Kidney tubule cell (primary cell): ENCODE results near the gene KDM7A.

Source experiments
- DNase-seq: peaks from one replicate; pipeline ENCODE4 v3.0.0-alpha.2; 2018; ENCODE audit warnings: low spot score

KDM7A gene

DNA sequence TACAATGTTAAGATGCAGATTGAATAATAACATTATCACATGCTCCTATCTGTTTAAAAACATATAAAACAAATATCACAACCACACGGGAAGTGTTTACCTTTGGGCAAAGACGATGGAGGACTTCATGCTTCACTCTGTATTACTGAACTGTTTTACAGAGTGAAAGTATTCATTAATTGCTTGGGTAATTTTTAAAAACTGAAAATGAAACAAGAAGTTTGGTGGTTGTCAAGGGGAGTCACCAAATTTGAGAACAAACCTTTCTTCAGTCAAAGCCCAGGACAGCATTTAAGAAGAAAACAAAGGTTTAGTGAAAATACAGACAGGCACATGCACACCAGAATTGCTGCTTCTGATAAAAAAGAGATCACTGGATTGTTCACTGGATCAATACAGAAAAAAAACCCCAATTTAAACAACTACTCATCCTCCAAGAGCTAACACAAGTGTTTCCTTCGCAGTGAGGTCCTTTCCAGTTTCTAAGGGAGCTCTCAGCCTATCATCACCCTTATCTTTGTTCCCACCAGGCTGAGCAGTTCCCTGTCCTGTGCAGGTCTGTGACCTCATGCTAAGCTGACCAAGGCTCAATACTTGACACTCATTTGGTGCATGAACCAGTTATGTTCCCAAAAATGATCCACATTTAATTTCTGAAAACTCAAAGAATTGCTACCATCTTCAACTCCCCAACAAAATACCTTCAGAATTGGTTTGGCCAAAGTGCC lies 122.8 kb downstream of the KDM7A start:
- DNase-seq, result no peak

- DNase-seq, result no peak
These were observed 125.0 kb downstream of the KDM7A start for GRCh38 chr7:140051820-140052219.

GRCh38 chr7:140050100-140050499 lies 126.7 kb downstream of the KDM7A start:
- no peak for DNase-seq

DNA sequence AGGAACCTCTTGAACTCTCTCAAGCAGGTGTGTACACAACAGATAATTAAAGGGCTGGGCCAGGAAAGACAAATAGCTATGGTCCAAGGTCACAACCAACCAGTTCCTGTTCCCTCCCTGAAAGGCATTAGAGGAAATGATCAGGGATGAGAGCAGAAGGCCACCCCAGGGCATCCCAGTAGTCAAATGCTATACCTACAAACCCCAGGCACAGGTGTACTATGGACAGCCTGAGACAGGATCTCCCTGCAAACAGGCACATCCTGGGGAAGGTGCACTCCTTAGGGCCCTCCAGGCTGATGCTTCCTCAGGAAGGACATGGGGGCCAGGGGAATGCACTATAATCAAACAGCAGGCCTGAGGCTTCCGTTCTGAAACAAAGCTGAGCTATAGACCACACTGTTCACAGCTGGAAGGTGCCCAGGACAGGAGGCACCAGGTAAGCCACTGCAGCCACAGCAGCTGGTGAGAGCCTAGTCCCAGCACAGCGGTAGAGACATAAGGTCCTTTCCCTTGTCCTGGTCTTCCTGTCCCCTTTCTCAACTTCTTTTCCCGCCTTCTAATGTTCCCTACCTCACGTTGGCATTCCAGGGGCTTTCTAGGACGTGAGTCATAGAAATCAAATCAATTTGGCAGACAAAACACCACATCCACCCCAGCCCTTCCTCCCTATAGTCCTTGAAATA lies 127.3 kb downstream of the KDM7A start:
- DNase-seq, result no peak

DNA sequence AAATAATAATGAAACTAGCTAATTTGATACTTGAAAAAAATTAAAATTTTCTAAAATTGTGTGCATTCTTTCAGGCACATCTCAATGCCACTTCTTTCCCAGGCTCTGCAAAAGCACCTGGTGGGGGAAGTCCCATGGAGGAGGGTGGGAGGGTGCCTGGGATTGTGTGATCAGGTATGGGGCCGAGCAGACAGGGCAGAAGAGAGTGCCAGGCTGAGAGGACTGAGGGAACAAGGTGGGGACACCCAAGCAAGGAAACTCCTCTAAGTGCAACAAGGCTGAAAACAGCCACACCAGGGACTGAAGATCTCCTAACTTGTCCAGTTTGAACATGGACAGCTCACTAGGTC lies 127.8 kb downstream of the KDM7A start:
- no peak for DNase-seq

DNA sequence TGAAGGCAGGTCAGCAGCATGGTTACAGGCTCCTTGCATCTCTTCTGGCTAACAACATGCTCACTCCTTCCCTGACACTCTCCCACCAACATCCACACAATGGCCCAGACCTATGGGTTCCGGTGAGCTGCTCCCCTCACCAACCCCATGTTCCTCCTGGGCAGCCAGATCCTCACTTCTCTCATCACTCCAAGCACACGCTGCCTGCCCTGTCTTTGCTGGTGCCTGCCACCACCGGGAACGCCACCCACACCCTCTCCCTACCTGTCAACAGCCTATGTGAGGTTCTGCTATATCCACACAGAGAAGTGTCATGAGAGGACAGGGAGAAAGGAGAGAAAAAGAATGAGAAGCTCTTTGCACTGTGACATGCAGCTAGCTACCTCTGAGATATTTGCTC lies 128.6 kb downstream of the KDM7A start:
- no peak for DNase-seq

- DNase-seq, result no peak
These were observed 129.6 kb downstream of the KDM7A start for GRCh38 chr7:140047197-140047596.

DNA sequence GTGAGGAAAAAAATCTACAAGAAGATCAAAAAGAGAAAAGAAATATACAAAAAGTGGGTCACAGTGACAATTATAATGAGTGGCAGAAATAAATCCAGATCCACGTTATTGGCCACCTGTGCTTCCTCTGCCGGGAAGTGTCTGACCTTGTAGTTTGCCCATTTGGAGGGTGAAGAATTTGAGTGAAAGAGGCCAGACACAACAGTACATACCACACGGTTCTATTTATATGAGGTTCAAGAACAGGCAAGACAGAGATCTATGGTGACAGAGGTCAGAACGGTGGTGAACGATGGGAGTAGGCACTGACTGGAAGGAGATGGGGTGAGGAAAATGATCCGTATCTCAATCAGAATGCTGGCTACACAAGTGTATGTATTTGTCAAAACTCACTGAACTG lies 131.1 kb downstream of the KDM7A start:
- no peak for DNase-seq

GRCh38 chr7:140044251-140044650 lies 132.5 kb downstream of the KDM7A start:
- no peak for DNase-seq

DNA sequence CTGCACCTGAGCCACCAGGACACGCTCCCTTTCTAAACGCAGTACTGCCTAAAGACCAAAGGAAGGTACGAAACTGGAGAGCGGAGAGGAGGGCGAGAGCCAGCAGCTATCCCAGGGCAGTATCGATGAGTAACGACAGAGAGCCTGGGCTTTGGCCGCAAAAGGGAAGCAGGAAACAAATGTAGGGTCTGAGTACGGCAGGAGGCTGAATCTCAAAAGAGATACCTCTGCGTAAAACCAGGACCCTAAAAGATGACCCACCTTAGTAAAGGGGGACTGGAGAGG lies 134.5 kb downstream of the KDM7A start:
- no peak for DNase-seq

DNA sequence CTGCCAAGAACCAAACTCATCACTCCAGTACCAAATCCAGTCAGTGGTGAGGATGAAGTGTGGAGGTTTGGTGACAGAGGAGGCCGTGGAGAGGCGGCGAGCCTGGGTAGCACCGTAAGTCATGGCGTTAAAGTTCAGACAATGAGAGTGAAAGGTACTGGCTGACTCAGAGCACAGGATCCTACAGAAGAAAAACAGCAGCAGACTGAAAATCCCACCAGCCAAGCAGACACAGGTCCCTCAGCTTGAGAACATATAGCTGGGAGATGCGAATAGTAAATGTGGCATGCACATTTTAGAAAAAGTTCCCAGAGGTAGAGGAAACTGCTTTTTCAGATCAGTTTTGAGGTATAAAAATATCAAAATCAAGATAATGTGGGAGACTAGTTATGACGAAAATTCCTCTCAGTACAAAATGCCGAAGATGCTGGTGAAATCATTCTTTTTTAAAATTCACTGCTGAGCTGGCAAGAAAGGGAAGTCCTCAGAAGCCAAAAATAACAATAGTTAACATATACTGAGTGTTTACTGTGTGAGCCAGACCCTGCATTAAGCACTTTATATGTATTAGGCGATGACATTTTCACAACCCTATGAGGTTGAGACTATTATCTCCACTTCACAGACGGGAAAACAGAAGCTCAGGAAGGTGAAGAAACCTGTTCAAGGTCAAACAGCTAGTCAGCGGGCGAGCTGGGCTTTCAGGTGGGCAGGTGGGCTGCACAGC lies 135.0 kb downstream of the KDM7A start:
- no peak for DNase-seq

- no peak for DNase-seq
These were observed 136.9 kb downstream of the KDM7A start for GRCh38 chr7:140039896-140040295.

DNA sequence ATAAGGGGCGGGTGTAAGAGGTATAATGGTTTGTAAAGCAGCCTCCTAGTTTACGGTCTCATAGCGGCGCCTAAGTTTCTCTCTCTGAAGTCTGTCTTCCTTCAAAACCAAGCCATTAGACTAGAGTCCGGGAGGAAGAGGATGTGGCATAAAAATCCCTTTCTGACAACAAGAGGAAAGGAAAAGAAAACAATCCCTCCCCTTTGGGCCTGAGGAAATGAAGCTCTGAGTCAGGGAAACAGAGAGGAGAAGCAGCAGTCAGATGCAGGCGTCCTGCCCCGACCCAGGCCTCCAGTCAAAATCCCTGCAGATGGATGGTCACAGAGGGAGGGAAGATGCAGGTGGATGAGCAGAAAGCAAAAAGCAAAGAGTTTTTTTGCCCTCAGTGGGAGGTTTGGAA lies 137.7 kb downstream of the KDM7A start:
- no peak for DNase-seq

GRCh38 chr7:140036224-140036962 lies 140.4 kb downstream of the KDM7A start:
- DNase-seq, result no peak

GRCh38 chr7:140035400-140036223 lies 141.2 kb downstream of the KDM7A start:
- peak; percentile 66 for DNase-seq
